NCI-H128 (cell line): Measurements from ENCODE around the gene CYBB.

Experiments
- DNase-seq: peaks from one replicate; lab custom pipeline; 2025; ENCODE audit not compliant: unreplicated experiment; lab: John Stamatoyannopoulos, UW

Gene CYBB

DNA sequence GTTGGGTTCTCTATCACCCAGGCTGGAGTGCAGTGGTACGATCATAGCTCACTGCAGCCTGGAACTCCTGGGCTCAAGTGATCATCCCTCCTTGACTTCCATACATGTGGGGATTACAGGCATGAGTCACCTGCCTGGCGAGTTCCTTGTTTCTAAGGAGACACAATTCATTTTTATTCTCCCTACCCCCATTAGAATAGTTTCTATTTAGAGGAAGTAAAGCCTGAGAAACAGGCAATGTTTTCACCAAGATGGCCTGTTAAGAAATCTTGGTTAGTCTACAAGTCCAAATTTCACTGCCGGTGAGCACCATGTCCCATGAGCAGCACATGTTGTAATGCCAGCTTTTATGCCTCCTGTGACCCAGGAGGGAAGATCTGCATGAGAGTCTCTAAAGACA, 5.7 kb downstream of the CYBB start:
- DNase-seq, result no peak

DNA sequence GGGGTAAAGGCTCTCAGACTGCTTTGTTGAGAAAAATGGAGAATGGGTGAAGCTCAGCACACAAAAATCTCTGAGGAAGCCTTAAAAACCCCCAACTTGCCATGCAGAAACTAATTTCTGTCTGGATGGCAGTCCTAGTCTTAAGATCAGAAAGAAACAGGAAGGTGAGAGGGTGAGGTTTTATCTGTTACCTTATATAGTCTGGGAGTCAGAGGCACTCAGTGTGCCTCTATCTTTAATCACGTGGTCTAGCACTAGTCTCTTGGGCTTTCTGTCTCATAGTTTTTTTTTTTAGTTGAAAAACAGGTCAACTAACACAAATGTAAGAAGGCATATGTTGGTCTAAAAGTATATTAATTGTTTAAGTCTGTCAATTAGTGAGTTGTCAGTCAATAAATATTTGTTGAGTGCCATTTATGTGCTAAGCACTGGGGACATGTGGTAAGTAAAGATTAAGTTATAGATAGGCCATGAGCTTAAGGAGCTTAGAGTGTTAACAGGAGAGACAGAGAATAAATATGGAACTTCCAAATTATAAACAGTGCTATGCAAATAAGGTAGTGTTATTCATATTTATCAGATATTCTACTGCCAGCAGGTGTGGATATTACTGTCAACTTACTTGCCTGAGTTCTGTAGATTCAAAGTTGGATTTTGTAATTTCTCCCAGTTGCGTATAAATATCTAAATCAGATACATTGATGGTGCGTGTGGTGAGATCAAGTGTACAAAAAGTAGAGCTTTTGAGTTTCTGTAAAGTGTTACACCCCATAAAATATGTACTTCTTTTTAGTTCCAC, 7.0 kb downstream of the CYBB start:
- DNase-seq, result no peak

DNA sequence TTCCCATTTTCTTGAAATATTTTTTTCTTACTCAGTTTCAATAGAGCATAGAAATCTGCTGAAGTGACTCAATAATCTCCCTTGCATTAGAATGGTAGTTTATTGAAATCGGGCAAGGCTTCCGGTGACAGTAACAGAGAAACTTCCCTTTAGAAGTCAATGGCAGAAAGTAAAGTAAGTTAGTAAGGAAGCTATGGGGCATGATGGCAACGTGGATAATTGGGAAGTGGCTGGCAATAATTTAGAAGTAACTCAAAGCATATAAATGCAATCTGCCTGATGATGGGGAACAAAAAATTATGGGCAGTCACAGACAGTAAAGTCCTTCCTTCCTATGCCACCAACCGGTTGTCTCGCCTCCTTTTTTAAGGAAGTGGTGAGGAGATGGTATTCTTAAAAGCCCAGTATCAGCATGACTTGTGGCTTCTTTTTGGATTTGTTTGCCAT, 7.6 kb downstream of the CYBB start:
- DNase-seq, result no peak

DNA sequence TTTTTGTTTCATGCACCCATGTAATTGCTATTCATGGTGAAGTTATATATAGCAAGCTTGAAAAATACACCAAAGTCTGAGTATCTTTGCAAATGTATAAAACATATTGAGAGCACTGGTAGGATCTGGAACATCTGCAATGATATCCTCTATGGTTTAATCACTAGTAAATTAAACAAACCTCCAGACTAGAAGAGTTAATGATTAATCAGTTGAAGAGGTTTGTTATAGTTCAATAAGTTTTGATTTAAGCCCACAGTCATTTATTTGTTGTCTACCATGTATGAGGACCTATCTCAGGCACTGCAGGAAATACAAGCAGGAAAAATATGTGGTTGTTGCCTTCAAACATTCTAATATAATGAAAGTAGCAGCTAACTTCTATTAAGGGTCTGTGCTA, 16.5 kb downstream of the CYBB start:
- no peak for DNase-seq

DNA sequence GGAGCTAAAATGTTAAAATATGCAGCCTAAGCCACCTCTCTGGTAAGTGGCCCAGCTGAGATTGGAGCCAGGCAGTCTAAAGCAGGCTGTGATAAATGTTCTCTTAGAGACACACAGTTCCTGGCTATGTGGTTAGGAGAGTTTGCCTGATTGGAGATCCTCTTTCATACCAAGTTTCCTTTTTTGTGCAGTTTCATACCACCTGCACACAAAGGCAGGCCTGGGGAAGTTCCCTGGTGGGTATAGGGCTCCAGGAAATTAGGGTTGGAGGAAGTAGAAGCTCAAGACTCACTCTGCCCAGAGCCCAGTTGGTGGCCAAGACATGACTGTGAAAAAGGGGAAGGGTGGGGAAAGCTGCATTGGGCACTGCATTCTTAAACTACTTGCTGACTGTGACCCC, 16.9 kb downstream of the CYBB start:
- no peak for DNase-seq

DNA sequence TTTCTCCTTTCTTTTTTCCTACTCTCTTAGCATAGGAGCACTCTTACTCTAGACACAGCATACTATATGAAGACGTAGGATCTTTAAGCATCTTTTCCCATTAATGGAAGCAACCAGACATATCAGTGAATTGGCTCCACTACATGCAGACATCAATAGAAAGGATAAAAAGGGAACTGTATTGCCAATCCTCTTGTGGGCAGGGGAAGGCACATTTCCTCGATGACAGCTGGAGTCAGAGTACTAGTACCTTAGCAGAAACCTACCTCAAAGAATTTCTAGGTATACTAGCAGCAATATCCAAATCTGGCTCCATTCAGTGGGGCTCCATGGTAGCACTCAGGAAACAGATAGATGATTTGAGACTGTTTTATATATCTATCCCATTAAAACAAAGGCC, 20.1 kb downstream of the CYBB start:
- DNase-seq, result no peak

DNA sequence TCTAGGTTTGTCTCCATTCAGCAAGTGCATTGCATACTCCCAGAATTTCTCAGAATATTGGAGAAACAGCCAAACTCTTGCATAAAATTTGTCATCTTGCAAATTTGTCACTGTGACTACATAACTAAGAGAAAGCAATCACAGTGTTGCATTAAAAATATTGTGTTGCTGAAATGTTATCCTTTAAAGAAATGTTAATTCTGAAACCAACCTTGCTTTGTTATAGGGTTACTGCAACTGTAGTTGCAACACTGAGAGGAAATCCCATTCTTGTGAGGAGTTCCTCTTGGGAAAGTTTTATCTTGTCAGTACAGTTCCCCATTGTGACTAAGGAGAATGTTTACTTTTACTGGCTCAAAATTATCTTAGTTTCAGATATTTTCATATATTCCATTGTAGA, 20.9 kb downstream of the CYBB start:
- no peak for DNase-seq

DNA sequence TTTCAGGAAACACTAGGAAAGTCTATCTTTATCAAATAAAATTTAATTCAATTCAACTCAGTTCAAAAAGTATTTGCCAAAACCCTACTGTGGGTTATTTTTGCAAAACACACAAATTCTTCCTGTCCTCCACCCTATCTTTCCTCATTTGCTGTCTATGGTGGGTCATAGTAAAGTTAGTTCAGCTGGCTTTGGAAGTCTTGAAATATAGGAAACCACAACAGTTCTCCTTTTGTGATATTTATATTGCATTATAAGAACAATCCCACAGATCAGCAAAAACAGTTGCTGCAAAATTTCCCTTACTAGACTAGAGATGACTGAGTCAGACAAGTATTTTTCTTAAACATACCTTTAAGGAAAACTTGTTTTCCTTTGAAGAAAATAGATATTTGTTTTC, 22.2 kb downstream of the CYBB start:
- no peak for DNase-seq

DNA sequence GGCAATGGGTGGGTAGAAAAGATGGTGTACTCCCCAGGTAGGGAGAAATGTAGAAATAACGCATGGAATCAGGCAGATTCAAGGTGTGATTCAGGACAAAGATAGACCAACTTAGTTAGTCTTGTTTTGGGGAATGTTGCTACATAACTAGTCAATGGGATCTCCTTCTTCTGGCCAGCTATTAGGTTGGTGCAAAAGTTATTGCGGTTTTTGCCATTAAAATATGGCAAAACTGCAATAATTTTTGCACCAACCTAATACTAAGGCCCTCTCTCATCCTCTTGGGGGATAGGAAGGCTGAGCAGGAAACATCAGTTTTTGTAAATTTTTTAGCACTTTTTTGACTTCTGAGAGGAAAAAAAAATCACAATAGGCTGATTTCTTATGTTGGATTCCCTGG, 23.2 kb downstream of the CYBB start:
- no peak for DNase-seq

DNA sequence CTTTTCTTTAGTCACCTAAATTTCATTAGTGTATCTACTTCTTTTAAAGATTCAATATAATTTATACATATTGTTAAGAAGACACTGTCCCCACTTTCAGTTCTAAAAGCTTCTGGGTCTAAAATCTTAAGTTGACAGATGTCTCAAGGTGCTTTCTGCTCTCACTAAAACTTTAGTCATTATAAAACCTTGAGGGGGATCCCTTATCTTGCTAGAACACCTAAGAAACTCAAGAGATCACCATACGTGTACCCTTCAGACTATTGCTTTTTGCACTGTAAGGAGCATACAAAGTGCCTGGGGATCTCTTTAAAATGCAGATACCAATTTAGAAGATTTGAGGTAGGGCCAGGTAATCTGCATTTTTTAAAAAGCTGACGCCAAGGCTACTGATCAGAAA, 30.1 kb downstream of the CYBB start:
- no peak for DNase-seq

DNA sequence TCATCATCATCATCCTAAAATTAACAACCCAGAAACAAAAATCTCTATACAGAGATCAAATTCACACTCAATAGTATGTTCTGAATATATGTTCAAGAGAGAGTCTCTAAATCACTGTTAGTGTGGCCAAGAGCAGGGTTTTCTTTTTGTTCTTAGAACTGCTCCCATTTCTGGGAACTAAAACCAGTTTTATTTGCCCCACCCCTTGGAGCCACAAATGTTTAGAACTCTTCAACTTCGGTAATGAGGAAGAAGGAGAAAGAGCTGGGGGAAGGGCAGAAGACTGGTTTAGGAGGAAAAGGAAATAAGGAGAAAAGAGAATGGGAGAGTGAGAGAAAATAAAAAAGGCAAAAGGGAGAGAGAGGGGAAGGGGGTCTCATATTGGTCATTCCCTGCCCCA, 32.3 kb downstream of the CYBB start:
- DNase-seq, result no peak

DNA sequence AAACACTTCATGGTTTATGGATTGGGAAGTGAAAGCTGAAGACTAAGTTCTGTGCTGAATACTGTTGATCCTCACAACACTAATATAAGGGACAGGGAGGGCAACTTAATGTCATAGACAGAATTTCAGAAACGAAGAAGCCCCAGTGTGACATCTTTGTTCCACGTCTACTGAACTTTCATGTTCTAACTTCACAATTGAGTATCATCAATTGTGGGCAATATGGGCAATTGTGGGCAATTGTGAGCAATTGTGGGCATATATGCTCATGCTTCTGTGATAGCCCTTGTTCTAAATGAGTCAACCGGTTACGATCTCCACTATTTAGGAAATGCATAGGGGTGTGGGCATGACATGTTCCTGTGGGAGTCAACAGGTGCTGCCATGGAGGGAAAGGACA, 33.7 kb downstream of the CYBB start:
- no peak for DNase-seq

DNA sequence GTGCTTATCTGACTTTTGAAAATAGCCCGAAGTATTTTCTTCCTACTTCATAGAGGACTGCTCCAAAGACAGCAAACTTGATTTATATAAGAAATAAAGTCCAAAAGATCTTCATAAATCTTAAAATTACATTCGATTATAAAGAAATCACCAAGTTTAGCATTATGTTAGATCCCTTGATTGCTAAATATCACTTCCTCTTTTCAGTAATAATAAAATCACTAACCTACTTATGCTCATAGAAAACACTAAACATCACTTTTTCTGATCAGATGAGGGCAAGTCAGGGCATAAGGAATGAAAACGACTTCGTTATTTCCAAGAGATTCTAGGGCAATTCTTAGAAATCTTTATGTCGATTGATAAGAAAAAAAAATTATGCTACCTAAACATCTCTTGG, 35.5 kb downstream of the CYBB start:
- no peak for DNase-seq

DNA sequence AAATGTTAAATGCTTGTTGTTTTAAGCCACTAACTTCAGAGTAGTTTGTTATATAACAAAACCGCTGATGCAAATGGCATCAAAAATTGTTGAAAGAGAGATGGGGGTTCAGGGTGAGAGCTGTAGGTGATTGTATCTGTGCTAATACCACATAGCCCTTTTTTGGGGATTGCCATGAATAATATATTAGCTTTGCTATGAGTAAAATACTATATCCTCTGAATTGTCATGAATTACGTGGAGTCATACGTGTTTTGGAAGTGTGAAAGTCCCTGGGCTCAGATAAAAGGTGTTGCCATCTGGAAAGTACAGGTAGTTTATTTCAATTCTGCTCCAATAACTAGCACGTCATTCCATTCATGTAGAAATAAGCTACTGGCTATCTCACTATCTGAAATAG, 36.9 kb downstream of the CYBB start:
- DNase-seq, result no peak

DNA sequence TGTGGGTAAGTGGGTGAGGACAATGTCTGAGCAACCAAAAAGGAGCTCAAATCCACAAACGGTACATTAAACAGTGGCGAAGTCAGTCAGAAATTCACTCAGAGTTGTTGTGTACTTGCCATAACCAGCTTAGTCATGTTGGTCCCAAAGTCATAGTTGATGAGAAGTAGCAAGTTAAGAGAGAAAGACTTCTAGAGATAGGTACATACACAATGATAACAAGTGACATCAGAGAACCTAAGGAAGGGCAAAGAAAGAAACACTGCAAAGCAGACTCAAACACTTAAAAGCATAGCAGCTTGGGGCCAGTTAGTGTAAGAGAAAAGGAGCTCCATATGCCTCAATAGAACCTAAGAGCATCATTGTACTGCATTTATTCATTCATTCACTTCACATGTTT, 37.3 kb downstream of the CYBB start:
- no peak for DNase-seq

DNA sequence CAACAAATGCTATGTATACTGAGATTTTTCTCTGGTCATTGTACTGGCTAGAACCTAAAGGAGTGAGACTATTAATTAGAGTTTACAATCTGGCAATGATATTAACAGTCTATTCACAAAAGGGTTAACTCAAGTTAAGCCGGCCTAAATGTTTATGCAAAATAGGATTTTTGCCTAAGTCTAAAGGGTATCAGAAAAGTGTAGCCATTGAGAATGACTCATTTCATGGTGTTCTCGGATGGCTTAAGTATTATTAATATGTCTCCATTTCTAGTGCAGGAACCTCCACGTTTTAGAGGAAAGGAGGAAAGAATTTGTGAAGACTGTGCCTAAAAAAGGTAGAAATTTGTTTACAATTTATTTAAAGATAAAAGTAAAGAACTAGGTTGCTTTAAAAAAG, 37.7 kb downstream of the CYBB start:
- no peak for DNase-seq

DNA sequence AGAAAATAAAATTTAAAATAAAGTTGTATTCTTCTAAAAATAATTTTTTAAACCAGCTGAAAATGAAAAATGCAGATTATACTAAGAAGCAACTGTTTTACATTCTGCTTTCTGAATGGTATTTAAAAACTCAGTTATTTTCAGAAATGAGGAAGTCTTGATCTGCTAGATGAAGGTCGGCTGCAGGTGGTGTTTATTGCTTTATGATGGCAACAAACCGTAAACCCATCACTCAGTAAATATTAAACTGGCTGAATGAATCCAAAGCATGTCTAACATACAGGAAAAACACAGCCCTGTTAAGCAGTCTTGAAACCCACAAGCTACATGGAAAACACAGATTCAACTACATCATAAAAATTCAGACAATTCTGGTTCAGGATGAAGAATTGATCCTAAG, 38.2 kb downstream of the CYBB start:
- DNase-seq, result no peak

DNA sequence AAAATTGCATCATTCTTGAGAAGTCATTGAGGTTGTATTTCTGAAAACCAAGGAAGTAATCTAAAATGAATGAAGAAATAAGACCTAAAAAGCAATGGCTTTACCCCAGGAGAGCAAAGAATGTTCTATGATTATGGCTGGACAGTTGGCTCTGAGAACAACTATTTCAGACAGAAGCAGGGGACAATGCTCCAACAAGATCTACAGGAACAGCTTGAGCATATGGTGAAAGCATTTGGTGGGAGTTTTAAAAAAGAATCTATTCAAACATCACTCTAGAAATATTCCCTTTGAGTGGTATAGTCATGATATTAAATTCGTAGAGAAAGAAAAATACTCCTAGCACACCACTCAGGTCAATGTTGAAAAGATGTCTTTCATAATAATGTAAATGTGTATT, 40.8 kb downstream of the CYBB start:
- no peak for DNase-seq

DNA sequence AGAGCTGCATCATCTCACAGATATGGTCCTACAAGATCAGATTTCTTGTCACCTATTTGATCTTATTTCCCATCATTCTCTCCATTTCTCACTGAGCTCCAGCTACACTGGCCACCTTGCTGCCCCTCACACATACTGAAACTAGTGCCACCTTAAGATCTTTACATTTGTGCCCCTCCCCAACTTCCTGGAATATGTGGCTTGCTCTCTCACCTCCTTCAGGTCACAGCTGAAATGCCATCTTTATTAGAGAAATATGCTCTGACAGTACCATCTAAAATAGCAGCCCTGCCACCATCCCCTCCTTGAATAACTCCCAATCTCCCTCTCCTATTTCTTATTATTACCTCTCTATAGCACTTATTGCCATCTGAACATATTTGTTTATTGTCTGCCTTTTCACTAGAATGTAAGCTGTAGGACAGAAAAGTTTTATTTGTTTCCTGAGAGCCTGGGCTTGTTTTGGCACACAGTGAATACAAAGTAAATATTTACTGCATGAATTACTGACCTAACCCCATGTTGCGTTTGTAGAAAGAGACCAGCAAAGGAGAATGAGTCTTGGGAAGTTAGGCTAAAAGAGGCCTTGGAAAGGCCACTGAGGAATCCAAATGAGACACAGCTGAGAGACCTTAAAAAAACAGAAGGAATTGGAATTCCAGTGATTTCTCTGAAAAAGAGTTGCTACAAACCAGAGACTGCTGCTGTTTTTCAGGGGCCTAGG, 44.8 kb downstream of the CYBB start:
- no peak for DNase-seq

DNA sequence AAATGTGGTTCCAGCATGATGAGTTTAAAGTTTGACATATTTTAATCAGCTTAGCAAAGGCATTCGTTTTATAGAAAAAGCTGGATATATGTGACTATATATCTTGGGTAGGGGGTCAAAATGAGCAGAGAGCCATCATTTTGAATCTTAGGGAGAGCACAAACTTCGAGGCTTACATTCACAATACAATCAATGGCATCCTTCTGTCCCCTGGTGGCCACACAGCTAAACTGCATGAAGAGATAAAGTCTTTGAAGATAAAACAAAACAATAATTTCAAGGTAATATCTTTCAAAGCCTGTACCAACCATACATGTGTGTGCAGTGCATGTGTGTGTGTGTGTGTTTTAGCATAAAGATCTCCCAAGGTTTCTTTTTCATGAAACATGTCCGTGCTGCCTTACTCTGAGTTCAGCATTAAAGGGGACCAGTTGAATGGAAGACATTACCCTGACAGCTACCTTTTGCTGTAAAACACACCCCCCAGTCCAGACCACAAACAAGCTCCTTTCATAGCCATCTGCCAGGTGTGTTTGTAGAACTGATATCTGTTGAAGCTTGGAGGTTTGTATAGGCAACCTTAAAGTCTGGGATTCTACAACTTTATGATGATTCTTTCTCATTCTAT, 45.5 kb downstream of the CYBB start:
- DNase-seq, result no peak

DNA sequence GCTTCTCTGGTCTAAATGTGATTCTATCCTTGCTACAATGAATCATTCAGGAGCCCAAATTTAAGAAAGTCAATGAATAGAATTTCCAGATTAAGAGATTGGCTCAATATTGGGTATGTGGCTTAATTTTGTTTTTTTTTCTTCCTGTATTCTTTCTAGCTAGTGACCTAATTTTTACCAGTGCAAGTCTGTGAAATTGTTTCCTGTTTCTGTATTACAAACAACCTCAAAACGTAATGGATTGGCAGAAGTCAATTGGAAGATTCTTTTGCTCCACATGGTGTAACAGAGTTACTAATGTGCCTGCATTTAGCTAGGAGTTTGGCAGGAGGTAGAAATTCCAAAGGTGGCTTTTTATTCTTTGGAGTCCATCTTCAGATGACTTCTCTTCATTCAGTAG, 49.9 kb downstream of the CYBB start:
- DNase-seq, result no peak

DNA sequence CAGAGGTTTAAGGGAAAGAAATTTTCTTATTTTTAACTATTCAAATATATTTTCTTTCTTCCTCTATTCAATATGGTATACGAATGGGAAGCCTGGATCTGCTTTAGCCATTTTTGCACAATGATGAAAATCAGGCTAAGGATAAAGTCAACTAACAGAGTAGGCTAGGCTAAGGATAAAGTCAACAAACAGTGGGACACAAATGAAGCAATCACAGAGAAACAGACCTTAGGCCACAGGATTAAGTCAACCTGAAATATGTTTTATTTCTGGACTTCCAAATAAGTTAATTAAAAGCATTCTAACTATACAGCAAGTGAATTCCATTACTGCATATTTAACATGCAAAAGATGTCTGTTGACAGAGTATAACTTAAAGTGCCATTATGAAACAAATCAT, 50.5 kb downstream of the CYBB start:
- DNase-seq, result no peak
